Measurements from ENCODE around the gene TWIST2. TPM values are rescaled to one million over a fixed set of nuclear protein-coding genes. Genes with fewer than 3 reads are reported as not detected.

The TWIST2 gene
- total RNA-seq, 1 donor from 2014 or later, result 21.8 TPM

- no peak for DNase-seq
Observed at GRCh38 chr2:238873381-238873801, 25.5 kb downstream of the TWIST2 start.

GRCh38 chr2:238873841-238874240 lies 26.0 kb downstream of the TWIST2 start:
- DNase-seq, result no peak

GRCh38 chr2:238874330-238875050 lies 26.6 kb downstream of the TWIST2 start:
- DNase-seq, result no peak

DNA sequence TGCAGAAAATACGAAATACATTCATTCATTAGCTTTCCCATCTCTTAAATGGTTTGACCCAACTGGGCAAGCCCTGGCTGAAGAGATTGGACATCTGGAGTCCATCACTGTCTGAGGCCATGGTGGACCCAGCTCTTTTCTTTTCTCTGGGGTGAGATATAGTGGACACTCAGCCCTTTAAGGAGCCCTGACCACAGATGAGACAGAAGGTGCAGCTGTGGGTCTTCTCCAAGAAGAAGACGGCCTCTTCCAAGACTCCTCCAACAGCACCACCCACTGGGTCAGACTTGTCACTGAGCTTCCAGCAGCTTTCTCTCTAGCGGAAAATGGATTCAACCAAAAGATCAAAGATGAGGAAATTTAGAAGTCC lies 27.2 kb downstream of the TWIST2 start:
- no peak for DNase-seq

DNA sequence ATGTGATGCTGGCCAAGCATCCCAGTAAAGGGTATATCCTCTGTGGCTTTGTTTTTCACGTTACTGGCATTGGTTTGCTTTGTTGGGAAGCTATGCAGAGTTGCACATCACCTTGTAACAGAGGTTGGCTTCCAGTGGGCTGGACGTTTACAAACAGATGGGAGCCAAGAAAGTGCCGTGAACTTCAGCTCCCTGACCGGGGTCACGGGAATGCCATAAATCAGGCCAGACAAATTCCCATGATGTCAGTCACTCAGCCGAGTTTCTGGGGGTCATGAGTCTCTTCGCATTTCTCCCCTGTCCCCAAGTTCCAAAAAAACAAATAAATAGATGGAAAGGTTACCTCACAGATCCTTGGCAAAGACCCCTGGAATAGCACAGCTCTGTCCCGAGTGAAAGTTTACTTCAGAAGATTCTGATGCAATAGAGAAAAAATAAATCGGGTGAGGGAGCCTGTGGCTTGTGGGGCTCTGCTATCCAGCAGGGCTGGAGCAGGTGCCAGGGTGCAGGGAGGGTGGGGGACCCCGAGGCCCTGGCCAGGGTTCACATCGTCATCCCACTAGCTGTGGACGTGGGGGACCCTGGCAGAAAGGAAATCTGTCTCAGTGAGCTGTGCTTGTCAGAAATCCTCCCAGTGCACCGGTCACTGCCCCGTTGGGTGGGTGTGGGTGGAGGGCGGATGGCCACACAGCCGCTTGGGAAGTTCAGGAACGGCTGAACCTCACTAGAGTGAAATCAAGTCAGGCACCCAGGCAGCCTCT lies 27.8 kb downstream of the TWIST2 start:
- DNase-seq, result peak; percentile 49

DNA sequence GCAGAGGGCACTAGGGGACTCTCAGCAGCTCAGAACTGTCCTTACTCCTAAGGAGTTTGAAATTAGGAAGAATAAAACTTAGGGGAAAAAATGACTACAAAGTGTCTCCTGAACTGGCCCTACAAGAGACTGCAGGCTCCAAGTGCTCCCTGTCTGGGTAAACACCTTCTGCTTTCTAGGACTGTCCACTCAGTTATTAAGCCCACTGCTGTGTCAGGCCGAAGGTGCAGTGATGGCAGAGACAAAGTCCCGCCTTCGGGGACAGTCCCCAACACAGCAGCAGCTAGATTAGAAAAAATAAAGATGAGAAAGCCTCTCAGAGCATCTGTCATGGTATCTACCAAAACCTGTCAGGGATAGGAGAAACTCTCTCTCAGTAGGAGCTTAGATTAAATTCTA lies 28.3 kb downstream of the TWIST2 start:
- DNase-seq, result no peak

- no peak for DNase-seq
Observed at GRCh38 chr2:238878051-238878735, 30.3 kb downstream of the TWIST2 start.

GRCh38 chr2:238879043-238879442 lies 31.2 kb downstream of the TWIST2 start:
- no peak for DNase-seq

GRCh38 chr2:238879621-238880377 lies 31.9 kb downstream of the TWIST2 start:
- no peak for DNase-seq

- DNase-seq, result no peak
Observed at GRCh38 chr2:238881353-238882081, 33.6 kb downstream of the TWIST2 start.

GRCh38 chr2:238882082-238882755 lies 34.3 kb downstream of the TWIST2 start:
- DNase-seq, result no peak

- DNase-seq, result no peak
Observed at GRCh38 chr2:238883421-238883901, 35.6 kb downstream of the TWIST2 start.

GRCh38 chr2:238884122-238884811 lies 36.4 kb downstream of the TWIST2 start:
- DNase-seq, result no peak

GRCh38 chr2:238884812-238885408 lies 37.0 kb downstream of the TWIST2 start:
- DNase-seq, result no peak

DNA sequence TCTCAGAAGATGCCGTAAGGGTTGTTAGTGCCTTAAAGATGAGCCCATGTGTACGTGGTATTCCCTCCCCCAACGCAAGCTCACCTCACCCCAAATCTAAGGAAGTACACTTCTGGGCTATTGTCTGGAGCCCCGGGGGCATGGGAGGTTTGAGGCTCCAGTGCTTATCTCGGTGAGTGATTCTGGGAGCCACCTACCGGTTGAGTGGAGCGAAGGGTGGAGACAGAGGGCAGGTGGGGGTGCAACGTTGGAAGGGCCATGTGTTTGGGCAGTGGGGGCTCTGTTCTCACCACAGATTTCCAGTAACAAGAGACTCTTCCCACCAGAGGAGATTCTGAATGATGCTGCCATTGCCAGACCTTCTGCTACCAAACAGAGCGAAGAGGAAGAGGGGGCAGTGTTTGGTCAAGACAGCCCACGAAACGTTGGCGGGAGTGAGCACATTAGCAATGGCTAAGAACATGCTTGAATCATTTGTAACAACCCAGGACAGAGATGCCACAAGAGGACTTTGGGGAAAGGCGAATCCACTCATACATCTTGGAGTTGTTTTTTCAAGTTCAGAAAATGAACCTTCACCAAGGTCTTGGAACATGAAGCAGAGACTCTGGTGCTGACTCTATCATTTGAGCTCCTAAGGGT lies 38.7 kb downstream of the TWIST2 start:
- no peak for DNase-seq

DNA sequence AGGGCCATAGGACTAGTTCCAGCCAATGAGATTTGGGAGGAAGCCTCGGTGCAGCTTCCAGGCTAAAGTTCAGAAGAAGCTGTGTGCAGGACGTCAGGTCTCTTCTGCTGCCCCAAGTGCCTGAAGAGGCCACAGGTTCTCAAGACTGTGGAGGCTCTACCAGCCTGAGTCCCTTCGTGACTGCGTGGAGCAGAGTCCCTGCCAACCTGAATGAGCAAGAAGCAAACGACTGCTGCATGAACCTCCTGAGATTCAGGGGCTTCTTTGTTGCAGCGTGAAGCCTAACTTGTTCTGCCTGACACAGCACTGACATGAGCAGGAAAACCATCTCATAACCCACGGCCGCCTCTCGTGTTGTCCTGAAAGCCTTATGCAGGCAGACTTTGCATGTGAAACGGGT lies 39.7 kb downstream of the TWIST2 start:
- no peak for DNase-seq

DNA sequence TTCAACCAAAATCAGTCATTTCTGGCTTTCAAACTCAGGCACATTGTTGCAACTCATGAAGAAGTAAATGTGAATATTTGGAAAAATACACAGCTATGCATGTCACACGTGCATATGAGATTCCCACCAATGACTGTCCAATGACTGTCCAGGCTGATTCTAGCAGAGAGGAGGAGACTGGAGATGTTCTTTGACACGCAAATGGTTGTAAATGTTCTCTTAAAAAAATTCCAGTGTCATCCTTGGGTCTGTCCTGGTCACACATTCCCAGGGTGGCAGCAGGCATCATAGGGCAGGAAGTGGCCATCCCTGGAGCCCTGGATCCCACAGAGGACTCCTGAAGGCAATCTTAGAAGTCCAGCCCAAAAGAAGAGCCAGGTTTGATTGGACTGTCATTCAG lies 40.9 kb downstream of the TWIST2 start:
- no peak for DNase-seq

DNA sequence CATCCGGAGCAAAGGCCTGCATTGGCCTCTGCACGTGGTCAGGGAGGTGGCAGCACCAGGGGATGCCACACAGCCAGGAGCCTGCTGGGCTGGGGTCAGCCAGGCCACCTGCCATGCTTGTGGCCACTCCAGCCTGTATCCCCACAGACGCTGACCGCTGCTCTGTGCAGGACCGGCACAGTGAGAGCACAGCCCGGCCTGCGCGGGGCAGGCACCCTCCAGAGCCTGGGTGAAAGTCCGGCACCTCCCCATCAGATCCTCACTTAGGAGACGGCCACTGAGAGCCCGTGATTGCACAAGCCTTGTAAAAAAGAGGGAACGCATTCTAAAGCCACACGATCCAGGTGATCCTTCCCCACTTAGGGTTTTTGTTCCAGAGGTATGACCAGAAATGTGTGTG lies 42.2 kb downstream of the TWIST2 start:
- DNase-seq, result no peak

Data from tongue (tissue), 2 donors.